HT1080 (cell line): ENCODE data around the gene TUFT1. TPM values are rescaled to one million over a fixed set of nuclear protein-coding genes. Genes with fewer than 3 reads are reported as not detected.
"Not testable (repeated sequence)": the region's sequence is repeated elsewhere in the genome, so short reads cannot be mapped to it uniquely, and the experiment has no call there.

Experiments used
- DNase-seq: peaks from one replicate; pipeline ENCODE4 v3.0.0-alpha.2; 2015; ENCODE audit warnings: low read depth
- small RNA-seq: library from RNA; depleted of rRNA; stranded (forward); fragments of <200 nt; gene quantifications from one replicate; pipeline ENCODE3, GENCODE V24; 2014
- total RNA-seq: library from RNA; depleted of rRNA; stranded (reverse); fragments of >200 nt; shearing (Covaris generic); gene quantifications from 2 replicates; pipeline ENCODE4 v1.2.3, GENCODE V29; 2014; rRNA removed

TUFT1 gene
- total RNA-seq, 1 experiment from 2014 or later: 9.3 TPM

GRCh38 chr1:151611832-151612500 lies 71.9 kb downstream of the TUFT1 start, which contains the start of gene SNX27:
SNX27 (plus strand) TSS chr1:151612050; CDS start chr1:151612202, 152 bp downstream.
- DNase-seq: peak; percentile 92

- DNase-seq: no peak
Observed at GRCh38 chr1:151612501-151613281, 72.6 kb downstream of the TUFT1 start.

GRCh38 chr1:151613282-151613780 lies 73.2 kb downstream of the TUFT1 start:
- no peak for DNase-seq

- no peak for DNase-seq
Observed at GRCh38 chr1:151615711-151616504, 75.8 kb downstream of the TUFT1 start.

GRCh38 chr1:151616505-151616849 lies 76.4 kb downstream of the TUFT1 start:
- peak; percentile 51 for DNase-seq

- no peak for DNase-seq
Observed at GRCh38 chr1:151618003-151618402, 77.9 kb downstream of the TUFT1 start.

- DNase-seq: no peak
Observed at GRCh38 chr1:151618470-151618869, 78.4 kb downstream of the TUFT1 start.

- not testable (repeated sequence) for DNase-seq
Observed at GRCh38 chr1:151618996-151619395, 78.9 kb downstream of the TUFT1 start.

- peak; percentile 31 for DNase-seq
Observed at GRCh38 chr1:151619489-151620093, 79.5 kb downstream of the TUFT1 start.

GRCh38 chr1:151620286-151620685 lies 80.2 kb downstream of the TUFT1 start:
- DNase-seq: no peak

GRCh38 chr1:151621351-151621750 lies 81.2 kb downstream of the TUFT1 start:
- no peak for DNase-seq

- DNase-seq: no peak
Observed at GRCh38 chr1:151624783-151625182, 84.7 kb downstream of the TUFT1 start.

GRCh38 chr1:151626740-151627334 lies 86.7 kb downstream of the TUFT1 start:
- DNase-seq: no peak

- no peak for DNase-seq
Observed at GRCh38 chr1:151629278-151629677, 89.2 kb downstream of the TUFT1 start.

Small RNAs within 50 kb of the gene (small RNA-seq; reads per million reads assigned to genes)
- gene MIR554 (not detected), gene RF00405 (0.11 reads per million), gene RNU6-1062P (not detected)

Other genes starting within 250 kb of the TUFT1 start
- 37.8 and 50.0 TPM in 2 replicates for gene PI4KB, start 212.9 kb upstream of the TUFT1 start, total RNA-seq
- gene RFX5, start 193.1 kb upstream of the TUFT1 start, total RNA-seq: 34.8 and 46.4 TPM in 2 replicates
- not detected in 2 replicates for gene SELENBP1, start 167.6 kb upstream of the TUFT1 start, total RNA-seq
- gene PSMB4, start 140.7 kb upstream of the TUFT1 start, total RNA-seq: 526 and 564 TPM in 2 replicates
- gene POGZ, start 80.8 kb upstream of the TUFT1 start, total RNA-seq: 13.0 and 27.6 TPM in 2 replicates
- 1.6 and 2.4 TPM in 2 replicates for gene CGN, start 28.9 kb upstream of the TUFT1 start, total RNA-seq
- 15.2 and 21.1 TPM in 2 replicates for gene SNX27, start 71.7 kb downstream of the TUFT1 start, total RNA-seq
- gene CELF3, start 176.5 kb downstream of the TUFT1 start, total RNA-seq: not detected in 2 replicates
- gene RIIAD1, start 181.2 kb downstream of the TUFT1 start, total RNA-seq: not detected in 2 replicates
- 112 and 136 TPM in 2 replicates for gene MRPL9, start 223.2 kb downstream of the TUFT1 start, total RNA-seq